Transverse colon (tissue), 4 donors: Measurements from ENCODE around the gene STK32C. TPM values are rescaled to one million over a fixed set of nuclear protein-coding genes. Genes with fewer than 3 reads are reported as not detected.

Experiments used
- DNase-seq: peaks from one replicate; pipeline ENCODE4 v3.0.0-alpha.2; 2019
- H3K27ac ChIP-seq, 4 donors: fragments of 200-600 bp; sonication (generic); 2 replicates each; pipeline ENCODE4 v1.5.1; 2016 to 2018; ENCODE audit warnings: inconsistent platforms in 4 of 4
- H3K27me3 ChIP-seq: fragments of 200-600 bp; sonication (generic); 2 replicates; pipeline ENCODE4 v1.5.1; 2017; ENCODE audit warnings: inconsistent platforms
- H3K36me3 ChIP-seq, 4 donors: fragments of 200-600 bp; sonication (generic); 2 replicates each; pipeline ENCODE4 v1.5.1; 2017 to 2019; ENCODE audit warnings: inconsistent platforms in 4 of 4
- H3K4me1 ChIP-seq, 4 donors: fragments of 200-600 bp; sonication (generic); 2 replicates each; pipeline ENCODE4 v1.5.1; 2017 to 2020; ENCODE audit warnings: inconsistent platforms in 4 of 4
- H3K4me3 ChIP-seq, 4 donors: fragments of 200-600 bp; sonication (generic); 1 replicate in 1 of 4; 2 replicates in 3 of 4; pipeline versions ENCODE4 v1.5.1 to v1.6.1; 2017 to 2019; ENCODE audit warnings: inconsistent platforms in 4 of 4
- H3K9me3 ChIP-seq, 2 donors: fragments of 200-600 bp; sonication (generic); 2 replicates each; pipeline ENCODE4 v1.5.1; 2017 to 2019; ENCODE audit warnings: inconsistent platforms in 2 of 2
- CTCF ChIP-seq, 5 experiments: fragments of 200-600 bp in 3 of 5; fragments of 450-650 bp in 2 of 5; sonication (generic) in 3 of 5; IDR thresholded peaks; 1 replicate in 2 of 5; 2 replicates in 3 of 5; pipeline ENCODE4 v1.5.1; 2016 to 2017; ENCODE audit warnings: antibody characterized with exemption in 5 of 5, inconsistent platforms in 3 of 5, mild to moderate bottlenecking in 2 of 5, moderate library complexity in 1 of 5
- EP300 ChIP-seq: sonication (generic); formaldehyde crosslinking; IDR thresholded peaks from one replicate; pipeline ENCODE4 v1.6.1; 2017; ENCODE audit warnings: antibody characterized with exemption, low read depth
- POLR2A ChIP-seq: fragments of 450-650 bp; IDR thresholded peaks from one replicate; pipeline ENCODE4 v1.6.1; 2016; ENCODE audit warnings: antibody characterized with exemption, mild to moderate bottlenecking, moderate library complexity
- POLR2AphosphoS5 ChIP-seq, 3 donors: sonication (generic); formaldehyde crosslinking; IDR thresholded peaks; one replicate each; pipeline ENCODE4 v1.6.1; 2016; ENCODE audit warnings: antibody characterized with exemption in 3 of 3
- WGBS, 2 donors: methylation state at CpG; one replicate each; pipeline ENCODE4 v1.1.5; 2018; ENCODE audit warnings: low coverage in 1 of 2; 5-methylcytosine and 5-hydroxymethylcytosine counted together
- in situ Hi-C, 4 donors: fragments of 200-750 bp; cut with MboI; loops; one replicate each; pipeline versions ENCODE4 v1.15.0 to v1.15.1; 2017; ENCODE audit warnings: low sequenced_read_pairs in 3 of 4, low pct_ligation_motif_present in 1 of 4, low pct_unique_long_range_greater_than_20kb in 1 of 4
- intact Hi-C: fragments of 100-400 bp; cut with DNase I; formaldehyde crosslinking; loops from one replicate; pipeline ENCODE4 v1.15.1; 2023; ENCODE audit warnings: low total_unique reads
- total RNA-seq, 4 donors: library from RNA; depleted of rRNA; stranded (reverse); fragments of >200 nt; gene quantifications; one replicate each; pipeline ENCODE4 v1.1.0, GENCODE V29; 2016

The STK32C gene
- total RNA-seq, 4 donors from 2014 or later, result 2.2 to 7.8 (median 3.7) TPM; not detected in 1

DNA sequence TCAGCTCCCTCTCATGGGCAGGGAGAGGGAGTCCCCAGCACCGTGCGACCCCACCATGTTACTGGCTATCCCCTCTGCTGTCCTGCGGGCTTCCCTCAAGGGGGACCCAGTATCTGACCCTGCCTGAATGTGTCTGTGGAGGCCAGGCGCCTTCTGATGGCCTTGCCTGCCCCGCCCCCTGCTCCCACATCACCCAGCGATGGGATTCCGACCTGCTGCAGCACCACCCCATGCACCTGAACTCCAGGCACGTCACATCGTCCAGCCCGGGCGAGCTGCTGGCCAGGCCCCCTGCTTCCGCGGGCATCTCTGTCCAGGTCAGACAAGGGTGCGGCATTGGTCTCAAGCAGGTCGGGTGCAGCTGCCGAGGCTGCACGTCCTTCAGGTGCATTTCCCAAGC lies 43.2 kb upstream of the STK32C start:
- no peak for TF ChIP-seq POLR2AphosphoS5 (IDR thresholded peaks at IDR 0.05)
- TF ChIP-seq CTCF (IDR thresholded peaks at IDR 0.05), result no peak
- TF ChIP-seq POLR2A, result no peak
- no peak for TF ChIP-seq EP300
- H3K27ac ChIP-seq, result no peak overlapping the region
- DNase-seq, result no peak
- in situ Hi-C loops (no loop called here), intact Hi-C loops (loop anchor here (5.0 kb wide), 1 partner anchor 129 kb away; no protein-coding TSS in a partner anchor)
- H3K27me3 ChIP-seq, result no peaks in the 10 kb centered on the region
- H3K36me3 ChIP-seq, result no peaks in the 10 kb centered on the region
- H3K9me3 ChIP-seq, result no peaks in the 10 kb centered on the region
- WGBS, 2 donors, result 93% methylated on average over 17 of the region's 17 CpGs; no CpG with 5 or more reads in 1 of the 2 donors
- H3K4me3 ChIP-seq, result no peak overlapping the region
- H3K4me1 ChIP-seq, result no peaks in the 10 kb centered on the region

DNA sequence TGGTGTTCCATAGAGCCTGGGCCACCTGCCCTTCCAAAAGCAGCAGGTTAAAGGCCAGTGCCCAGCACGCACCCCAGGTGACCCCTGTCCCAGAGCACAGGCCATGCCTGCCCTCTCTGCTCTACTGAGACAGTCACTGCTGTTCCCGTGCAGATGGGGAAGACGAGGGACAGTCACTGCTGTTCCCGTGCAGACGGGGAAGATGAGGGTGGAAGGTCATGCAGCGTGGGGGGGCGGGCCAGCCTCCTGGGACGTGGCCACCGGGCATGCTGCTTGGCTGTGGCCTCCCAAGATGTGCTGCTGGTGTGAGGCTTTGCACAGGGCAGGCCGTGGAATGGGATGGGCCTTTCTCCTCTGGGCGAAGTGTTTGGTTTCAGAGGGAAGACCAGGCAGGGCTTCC lies 42.6 kb upstream of the STK32C start:
- TF ChIP-seq POLR2A, result no peak
- no peak for TF ChIP-seq EP300
- TF ChIP-seq CTCF (IDR thresholded peaks at IDR 0.05), result no peak
- no peak for TF ChIP-seq POLR2AphosphoS5 (IDR thresholded peaks at IDR 0.05)
- DNase-seq, result no peak
- intact Hi-C loops, result loop anchor here (5.0 kb wide), 1 partner anchor 128 kb away; no protein-coding TSS in a partner anchor

DNA sequence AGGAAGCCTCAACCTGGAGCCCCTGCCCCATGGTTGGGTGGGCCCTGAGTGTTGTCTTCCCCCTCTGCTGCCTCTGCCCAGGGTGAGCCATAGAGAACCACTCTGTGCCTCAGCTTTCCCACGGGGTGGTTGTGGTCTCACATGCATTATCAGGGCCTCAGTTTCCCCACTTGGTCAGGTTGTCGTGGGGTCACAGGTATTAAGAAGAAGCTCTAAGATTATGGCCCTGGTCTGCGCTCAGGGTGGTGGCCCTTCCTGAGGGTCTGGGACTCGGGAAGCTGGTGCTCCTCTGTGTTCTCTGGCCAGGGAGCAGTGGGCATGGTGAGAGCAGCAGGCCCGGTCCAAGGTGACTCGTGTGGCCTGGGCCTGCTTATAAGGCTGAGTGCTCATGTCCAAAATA lies 42.0 kb upstream of the STK32C start:
- Histone ChIP-seq H3K4me3 (no peak overlapping the region), H3K27me3 (no peaks in the 10 kb centered on the region), H3K36me3 (no peaks in the 10 kb centered on the region), H3K27ac (no peak overlapping the region), H3K9me3 (no peaks in the 10 kb centered on the region), H3K4me1 (no peaks in the 10 kb centered on the region)
- TF ChIP-seq EP300 (no peak), POLR2A (no peak), POLR2AphosphoS5 (IDR thresholded peaks at IDR 0.05) (no peak), CTCF (IDR thresholded peaks at IDR 0.05) (no peak)
- intact Hi-C loops, result loop anchor here (5.0 kb wide), 1 partner anchor 127 kb away; no protein-coding TSS in a partner anchor
- DNase-seq, result no peak
- in situ Hi-C loops, result loop anchor here (5.0 to 25.0 kb wide), 3 partner anchors 112 to 127 kb away; no protein-coding TSS in a partner anchor
- WGBS, 2 donors, result 81% methylated on average over 6 of the region's 6 CpGs; no CpG with 5 or more reads in 1 of the 2 donors

More for the DNA sequence above, 42.6 kb upstream of the STK32C start:
- Histone ChIP-seq H3K27me3 (no peaks in the 10 kb centered on the region), H3K36me3 (no peaks in the 10 kb centered on the region), H3K4me3 (no peak overlapping the region), H3K9me3 (no peaks in the 10 kb centered on the region), H3K4me1 (no peaks in the 10 kb centered on the region), H3K27ac (no peak overlapping the region)
- WGBS, 2 donors, result 89% methylated on average over 11 of the region's 11 CpGs; no CpG with 5 or more reads in 1 of the 2 donors
- in situ Hi-C loops, result no loop called here

GRCh38 chr10:132347931-132348267 lies 40.1 kb upstream of the STK32C start:
- in situ Hi-C loops (loop anchor here (5.0 to 25.0 kb wide), 3 partner anchors 111 to 126 kb away; no protein-coding TSS in a partner anchor), intact Hi-C loops (no loop called here)
- H3K27ac ChIP-seq, result no peak overlapping the region
- TF ChIP-seq POLR2A, result no peak
- TF ChIP-seq POLR2AphosphoS5 (IDR thresholded peaks at IDR 0.05), result no peak
- no peak for TF ChIP-seq EP300
- TF ChIP-seq CTCF (IDR thresholded peaks at IDR 0.05), result no peak
- H3K9me3 ChIP-seq, result no peaks in the 10 kb centered on the region
- DNase-seq, result no peak
- H3K4me1 ChIP-seq, result no peaks in the 10 kb centered on the region
- H3K4me3 ChIP-seq, result no peak overlapping the region
- H3K27me3 ChIP-seq, result no peaks in the 10 kb centered on the region
- H3K36me3 ChIP-seq, result no peaks in the 10 kb centered on the region
- 91% methylated on average over 13 of the region's 13 CpGs; no CpG with 5 or more reads in 1 of the 2 donors for WGBS, 2 donors
